Esophagus muscularis mucosa (tissue), 4 donors: ENCODE data around the gene RYR2. TPM values are rescaled to one million over a fixed set of nuclear protein-coding genes. Genes with fewer than 3 reads are reported as not detected.

Experiments used
- DNase-seq: peaks from one replicate; pipeline ENCODE4 v3.0.0-alpha.2; 2017; ENCODE audit errors: extremely low spot score
- H3K27ac ChIP-seq, 4 donors: fragments of 200-600 bp; sonication (generic); replicated peaks in 1 of 4; 1 replicate in 3 of 4; 2 replicates in 1 of 4; pipeline ENCODE4 v1.5.1; 2016 to 2019; ENCODE audit warnings: mild to moderate bottlenecking in 1 of 4
- H3K27me3 ChIP-seq, 4 donors: fragments of 200-600 bp; sonication (generic); one replicate each; pipeline versions ENCODE4 v1.5.1 to v1.6.0; 2016 to 2019
- H3K36me3 ChIP-seq, 4 donors: fragments of 200-600 bp; sonication (generic); one replicate each; pipeline ENCODE4 v1.5.1; 2016 to 2019
- H3K4me1 ChIP-seq, 4 donors: fragments of 200-600 bp; sonication (generic); one replicate each; pipeline ENCODE4 v1.5.1; 2016 to 2019
- H3K4me3 ChIP-seq, 4 donors: fragments of 200-600 bp; sonication (generic); 1 replicate in 2 of 4; 2 replicates in 2 of 4; pipeline ENCODE4 v1.5.1; 2016 to 2019; ENCODE audit warnings: mild to moderate bottlenecking in 4 of 4, moderate library complexity in 1 of 4
- H3K9me3 ChIP-seq, 4 donors: fragments of 200-600 bp; sonication (generic); 1 replicate in 3 of 4; 2 replicates in 1 of 4; pipeline ENCODE4 v1.5.1; 2016 to 2019
- EP300 ChIP-seq: sonication (generic); formaldehyde crosslinking; IDR thresholded peaks from one replicate; pipeline ENCODE4 v1.6.1; 2017; ENCODE audit warnings: antibody characterized with exemption
- POLR2A ChIP-seq: fragments of 450-650 bp; IDR thresholded peaks from one replicate; pipeline ENCODE4 v1.6.1; 2017; ENCODE audit warnings: antibody characterized with exemption, moderate library complexity, mild to moderate bottlenecking, low read depth
- POLR2AphosphoS5 ChIP-seq, 2 donors: sonication (generic); formaldehyde crosslinking; IDR thresholded peaks; one replicate each; pipeline ENCODE4 v1.6.1; 2017; ENCODE audit warnings: antibody characterized with exemption in 2 of 2
- WGBS: methylation state at CpG from one replicate; pipeline ENCODE4 v1.1.5; 2018; 5-methylcytosine and 5-hydroxymethylcytosine counted together
- intact Hi-C: fragments of 100-400 bp; cut with DNase I; formaldehyde crosslinking; loops from one replicate; pipeline ENCODE4 v1.15.1; 2023
- total RNA-seq, 4 donors: library from RNA; depleted of rRNA; stranded (reverse); fragments of >200 nt; gene quantifications; one replicate each; pipeline versions ENCODE4 v1.1.0 to v1.2.1, GENCODE V29; 2016
- TF ChIP-seq, protein P1 (sequence below), 3 experiments: fragments of 200-600 bp in 2 of 3; fragments of 450-650 bp in 1 of 3; sonication (generic) in 2 of 3; IDR thresholded peaks; one replicate each; pipeline ENCODE4 v1.5.1; 2017 to 2019; ENCODE audit warnings: antibody characterized with exemption in 3 of 3, mild to moderate bottlenecking in 2 of 3, moderate library complexity in 1 of 3

The RYR2 gene
- total RNA-seq, 4 donors from 2014 or later = 29.8 to 56.3 (median 38.9) TPM

DNA sequence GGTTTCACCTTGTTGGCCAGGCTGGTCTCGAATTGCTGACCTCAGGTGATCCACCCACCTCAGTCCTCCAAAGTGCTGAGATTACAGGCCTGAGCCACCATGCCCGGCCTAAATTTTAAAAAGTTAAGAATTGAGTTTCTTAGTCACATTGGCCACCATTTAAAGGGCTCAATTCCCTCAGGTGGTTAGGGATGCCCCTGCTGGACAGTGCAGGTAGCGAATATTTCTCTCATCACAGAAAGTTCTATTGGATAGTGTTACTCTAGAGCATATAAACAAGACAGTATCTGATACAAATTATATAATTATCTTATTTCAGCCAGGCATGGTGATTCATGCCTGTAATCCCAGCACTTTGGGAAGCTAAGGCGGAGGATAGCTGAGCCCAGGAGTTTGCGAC, 528.5 kb downstream of the RYR2 start:
- WGBS = 92% methylated on average over 5 of the region's 5 CpGs
- Histone ChIP-seq H3K9me3 (peaks cover 0 to 12% (median 2%) of the 10 kb centered on the region in 4 donors), H3K27ac (no peak overlapping the region), H3K4me1 (no peaks in the 10 kb centered on the region), H3K4me3 (no peak overlapping the region), H3K36me3 (peaks cover 0 to 18% (median 8%) of the 10 kb centered on the region in 4 donors), H3K27me3 (no peaks in the 10 kb centered on the region)
- TF ChIP-seq POLR2AphosphoS5 (IDR thresholded peaks at IDR 0.05) = no peak
- TF ChIP-seq EP300 = no peak
- TF ChIP-seq POLR2A = no peak
- TF ChIP-seq, protein P1, sequence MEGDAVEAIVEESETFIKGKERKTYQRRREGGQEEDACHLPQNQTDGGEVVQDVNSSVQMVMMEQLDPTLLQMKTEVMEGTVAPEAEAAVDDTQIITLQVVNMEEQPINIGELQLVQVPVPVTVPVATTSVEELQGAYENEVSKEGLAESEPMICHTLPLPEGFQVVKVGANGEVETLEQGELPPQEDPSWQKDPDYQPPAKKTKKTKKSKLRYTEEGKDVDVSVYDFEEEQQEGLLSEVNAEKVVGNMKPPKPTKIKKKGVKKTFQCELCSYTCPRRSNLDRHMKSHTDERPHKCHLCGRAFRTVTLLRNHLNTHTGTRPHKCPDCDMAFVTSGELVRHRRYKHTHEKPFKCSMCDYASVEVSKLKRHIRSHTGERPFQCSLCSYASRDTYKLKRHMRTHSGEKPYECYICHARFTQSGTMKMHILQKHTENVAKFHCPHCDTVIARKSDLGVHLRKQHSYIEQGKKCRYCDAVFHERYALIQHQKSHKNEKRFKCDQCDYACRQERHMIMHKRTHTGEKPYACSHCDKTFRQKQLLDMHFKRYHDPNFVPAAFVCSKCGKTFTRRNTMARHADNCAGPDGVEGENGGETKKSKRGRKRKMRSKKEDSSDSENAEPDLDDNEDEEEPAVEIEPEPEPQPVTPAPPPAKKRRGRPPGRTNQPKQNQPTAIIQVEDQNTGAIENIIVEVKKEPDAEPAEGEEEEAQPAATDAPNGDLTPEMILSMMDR (IDR thresholded peaks at IDR 0.05) = peak in 1 of 3 experiments; percentile 8
- intact Hi-C loops = no loop called here
- no peak for DNase-seq

DNA sequence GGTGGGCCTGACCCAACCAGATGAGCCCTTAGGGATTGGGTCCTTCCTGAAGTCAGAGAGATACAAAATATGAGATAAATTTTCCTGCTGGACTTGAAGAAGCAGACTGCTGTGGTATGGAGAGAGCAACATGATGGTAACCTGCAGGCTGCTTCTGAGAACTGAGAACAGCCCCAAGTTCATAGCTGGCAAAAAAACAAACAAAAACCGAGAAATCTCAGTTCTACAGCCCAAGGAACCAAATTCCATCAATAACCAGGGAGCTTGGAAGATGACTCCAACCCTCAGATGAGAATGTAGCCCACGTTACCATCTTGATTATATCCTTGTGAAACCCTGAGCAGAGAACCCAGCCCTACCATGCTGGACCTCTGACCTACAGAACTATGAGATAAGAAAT, 532.6 kb downstream of the RYR2 start:
- intact Hi-C loops = no loop called here
- H3K9me3 ChIP-seq = peaks cover 0 to 20% (median 9%) of the 10 kb centered on the region in 4 donors
- peaks cover 0 to 8% (median 2%) of the 10 kb centered on the region in 4 donors for H3K36me3 ChIP-seq
- TF ChIP-seq POLR2A = no peak
- TF ChIP-seq EP300 = no peak
- no peak for TF ChIP-seq POLR2AphosphoS5 (IDR thresholded peaks at IDR 0.05)
- TF ChIP-seq, protein P1 (IDR thresholded peaks at IDR 0.05) = no peak
- DNase-seq = no peak
- no peaks in the 10 kb centered on the region for H3K4me1 ChIP-seq
- no peak overlapping the region for H3K27ac ChIP-seq
- 55% methylated on average over 2 of the region's 2 CpGs for WGBS
- no peaks in the 10 kb centered on the region for H3K27me3 ChIP-seq
- no peak overlapping the region for H3K4me3 ChIP-seq

DNA sequence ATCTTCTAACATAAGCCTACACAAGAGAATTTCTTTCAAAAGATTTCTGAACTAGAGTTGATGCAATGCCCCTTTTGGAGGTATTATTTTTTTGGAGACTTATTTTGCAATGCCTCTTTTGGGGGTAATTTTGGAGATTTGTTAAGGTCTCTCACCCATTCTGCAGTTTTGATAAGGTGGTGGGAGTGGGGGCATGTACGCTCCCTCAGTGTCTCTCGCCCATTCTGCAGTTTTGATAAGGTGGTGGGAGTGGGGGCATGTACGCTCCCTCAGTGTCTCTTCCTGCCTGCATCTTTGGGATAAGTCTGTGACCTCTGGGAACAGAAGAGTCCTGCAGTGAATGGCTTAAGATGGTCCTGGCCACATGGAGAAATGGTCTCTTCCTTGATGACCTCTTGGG, 536.6 kb downstream of the RYR2 start:
- H3K9me3 ChIP-seq = peaks cover 0 to 20% (median 9%) of the 10 kb centered on the region in 4 donors
- no peak overlapping the region for H3K27ac ChIP-seq
- intact Hi-C loops = no loop called here
- no peak overlapping the region for H3K4me3 ChIP-seq
- DNase-seq = no peak
- H3K4me1 ChIP-seq = no peaks in the 10 kb centered on the region
- WGBS = 96% methylated on average over 3 of the region's 3 CpGs
- peaks cover 0 to 8% (median 0%) of the 10 kb centered on the region in 4 donors for H3K36me3 ChIP-seq
- TF ChIP-seq, protein P1 (IDR thresholded peaks at IDR 0.05) = no peak
- TF ChIP-seq EP300 (no peak), POLR2AphosphoS5 (IDR thresholded peaks at IDR 0.05) (no peak), POLR2A (no peak)
- H3K27me3 ChIP-seq = no peaks in the 10 kb centered on the region

DNA sequence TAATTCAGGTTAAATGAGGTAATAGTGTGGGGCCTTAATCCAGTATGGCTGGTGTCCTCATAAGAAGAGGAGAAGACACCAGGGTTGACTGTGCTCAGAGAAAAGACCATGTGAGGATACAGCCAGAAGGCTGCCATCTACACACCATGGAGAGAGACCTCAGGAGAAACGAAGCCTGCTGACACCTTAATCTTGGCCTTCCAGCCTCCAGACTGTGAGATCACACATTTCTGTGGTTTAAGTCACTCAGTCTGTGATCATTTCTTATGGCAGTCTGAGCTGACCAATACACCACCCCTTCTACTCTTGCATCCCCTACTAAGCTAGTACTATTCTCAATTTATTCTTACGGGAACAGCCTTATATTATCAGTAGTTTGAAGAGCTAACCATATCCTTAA, 538.7 kb downstream of the RYR2 start:
- 81% methylated on average over 2 of the region's 2 CpGs for WGBS
- H3K4me3 ChIP-seq = no peak overlapping the region
- peaks cover 0 to 12% (median 3%) of the 10 kb centered on the region in 4 donors for H3K9me3 ChIP-seq
- DNase-seq = no peak
- H3K36me3 ChIP-seq = no peaks in the 10 kb centered on the region
- no peak overlapping the region for H3K27ac ChIP-seq
- intact Hi-C loops = no loop called here
- H3K4me1 ChIP-seq = no peaks in the 10 kb centered on the region
- no peak for TF ChIP-seq POLR2A
- no peak for TF ChIP-seq POLR2AphosphoS5 (IDR thresholded peaks at IDR 0.05)
- no peak for TF ChIP-seq EP300
- TF ChIP-seq, protein P1 (IDR thresholded peaks at IDR 0.05) = no peak
- H3K27me3 ChIP-seq = no peaks in the 10 kb centered on the region

DNA sequence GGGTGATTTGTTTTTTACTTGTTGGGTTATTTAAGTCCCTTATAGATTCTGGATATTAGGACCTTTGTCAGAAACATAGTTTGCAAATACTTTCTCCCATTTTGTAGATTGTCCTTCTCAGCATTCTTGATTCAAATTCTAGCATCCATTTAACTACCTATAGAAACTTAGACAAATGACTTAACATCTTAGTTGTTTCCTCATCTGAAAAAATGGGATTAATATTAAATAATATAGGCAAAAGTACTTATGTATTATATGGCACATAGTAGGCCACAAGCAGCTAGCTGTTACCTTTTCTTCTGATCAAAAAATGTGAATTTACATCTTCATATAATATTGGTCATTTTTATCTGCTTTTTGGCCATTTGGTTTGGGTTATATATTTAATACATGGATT, 541.3 kb downstream of the RYR2 start:
- H3K9me3 ChIP-seq = peaks cover 0 to 5% (median 2%) of the 10 kb centered on the region in 4 donors
- no peaks in the 10 kb centered on the region for H3K27me3 ChIP-seq
- no peak overlapping the region for H3K27ac ChIP-seq
- H3K4me3 ChIP-seq = no peak overlapping the region
- intact Hi-C loops = no loop called here
- no peaks in the 10 kb centered on the region for H3K36me3 ChIP-seq
- no peaks in the 10 kb centered on the region for H3K4me1 ChIP-seq
- TF ChIP-seq POLR2AphosphoS5 (IDR thresholded peaks at IDR 0.05) (no peak), EP300 (no peak), POLR2A (no peak)
- TF ChIP-seq, protein P1 (IDR thresholded peaks at IDR 0.05) = no peak
- no peak for DNase-seq
